IMR-90 (cell line): Measurements from ENCODE around the gene THBS1. TPM values are rescaled to one million over a fixed set of nuclear protein-coding genes. Genes with fewer than 3 reads are reported as not detected.

Experiments used
- ATAC-seq: fragments of 200-7000 bp; cut with Tn5 transposase; 2 replicates; pipeline ENCODE4 v1.9.1; 2020; ENCODE audit warnings: low read depth, mild to moderate bottlenecking, moderate library complexity
- BruUV-seq: library from RNA; stranded (reverse); fragments of 400-500 nt; replicated peaks from 2 replicates; lab custom pipeline; 2021; lab: Mats Ljungman, UMichigan
- CTCF ChIA-PET: fragments of 300-600 bp; formaldehyde crosslinking; extraction: SDS; loops from one replicate; lab custom pipeline; 2021; ENCODE audit warnings: antibody characterized with exemption; lab: Yijun Ruan, JAX
- POLR2A ChIA-PET: fragments of 300-600 bp; sonication (Branson Sonifier 250); formaldehyde crosslinking; loops from one replicate; lab custom pipeline; 2022; ENCODE audit warnings: antibody characterized with exemption; ENCODE audit not compliant: unreplicated experiment; lab: Charles Lee
- DNase-seq: peaks from one replicate; pipeline ENCODE4 v3.0.0; 2013
- H2AFZ ChIP-seq: replicated peaks from 2 replicates; pipeline ENCODE3; 2013; ENCODE audit warnings: low read length, mild to moderate bottlenecking; ENCODE audit not compliant: poor library complexity
- H2AK5ac ChIP-seq: 2 replicates; pipeline ENCODE4 v1.6.1; 2013; ENCODE audit warnings: low read depth, low read length, inconsistent platforms
- H2AK9ac ChIP-seq: replicated peaks from 2 replicates; pipeline ENCODE3; 2013; ENCODE audit warnings: mild to moderate bottlenecking, low read depth, low read length, moderate library complexity; ENCODE audit not compliant: poor library complexity
- H2BK120ac ChIP-seq: 2 replicates; pipeline ENCODE4 v1.6.1; 2013; ENCODE audit warnings: low read depth, low read length, inconsistent platforms
- H2BK15ac ChIP-seq: 3 replicates; pipeline ENCODE4 v1.6.1; 2013; ENCODE audit warnings: low read depth, low read length, inconsistent platforms
- H2BK20ac ChIP-seq: 2 replicates; pipeline ENCODE4 v1.6.1; 2013; ENCODE audit warnings: low read depth, mild to moderate bottlenecking, inconsistent platforms, low read length, moderate library complexity
- H2BK5ac ChIP-seq: 2 replicates; pipeline ENCODE4 v1.6.1; 2013; ENCODE audit warnings: mild to moderate bottlenecking, low read depth, low read length, inconsistent platforms; ENCODE audit not compliant: poor library complexity, severe bottlenecking
- H3K14ac ChIP-seq: replicated peaks from 2 replicates; pipeline ENCODE4 v1.6.1; 2013; ENCODE audit warnings: low read depth, low read length, inconsistent platforms
- H3K18ac ChIP-seq: 2 replicates; pipeline ENCODE4 v1.6.1; 2013; ENCODE audit warnings: low read depth, low read length, control low read depth
- H3K23ac ChIP-seq: 2 replicates; pipeline ENCODE4 v1.6.1; 2013; ENCODE audit warnings: low read depth, low read length, inconsistent platforms
- H3K27ac ChIP-seq: 2 replicates; pipeline ENCODE4 v1.5.1; 2013; ENCODE audit warnings: mild to moderate bottlenecking, control low read depth, low read length; ENCODE audit not compliant: insufficient read depth
- H3K27me3 ChIP-seq: 2 replicates; pipeline ENCODE4 v1.6.1; 2013; ENCODE audit warnings: low read length; ENCODE audit not compliant: control insufficient read depth, insufficient read depth
- H3K36me3 ChIP-seq: 2 replicates; pipeline ENCODE4 v1.6.1; 2013; ENCODE audit warnings: low read length, mixed read lengths; ENCODE audit not compliant: control insufficient read depth, insufficient read depth
- H3K4ac ChIP-seq: 2 replicates; pipeline ENCODE4 v1.6.1; 2013; ENCODE audit warnings: low read depth, low read length, inconsistent platforms
- H3K4me1 ChIP-seq: 2 replicates; pipeline ENCODE4 v1.6.1; 2013; ENCODE audit warnings: low read length, mixed read lengths; ENCODE audit not compliant: control insufficient read depth, insufficient read depth
- H3K4me2 ChIP-seq: 2 replicates; pipeline ENCODE4 v1.6.1; 2013; ENCODE audit warnings: low read depth, mild to moderate bottlenecking, control low read depth, low read length, moderate library complexity
- H3K4me3 ChIP-seq: 2 replicates; pipeline ENCODE4 v1.5.1; 2013; ENCODE audit warnings: low read depth, mild to moderate bottlenecking, control low read depth, low read length, moderate library complexity; ENCODE audit not compliant: insufficient read depth
- H3K56ac ChIP-seq: 2 replicates; pipeline ENCODE4 v1.6.1; 2013; ENCODE audit warnings: low read length, inconsistent platforms; ENCODE audit not compliant: insufficient read depth; ENCODE audit errors: extremely low read depth
- H3K79me1 ChIP-seq, 2 experiments: 2 replicates each; pipeline ENCODE4 v1.6.1; 2013; ENCODE audit warnings: low read length in 2 of 2, inconsistent platforms in 1 of 2, low read depth in 1 of 2
- H3K9ac ChIP-seq: 2 replicates; pipeline ENCODE4 v1.6.1; 2013; ENCODE audit warnings: low read depth, low read length, control low read depth
- H3K9me1 ChIP-seq: 2 replicates; pipeline ENCODE4 v1.6.1; 2013; ENCODE audit warnings: low read length, inconsistent platforms; ENCODE audit not compliant: insufficient read depth
- H3K9me3 ChIP-seq: 2 replicates; pipeline ENCODE4 v1.6.1; 2013; ENCODE audit warnings: low read length; ENCODE audit not compliant: control insufficient read depth, insufficient read depth
- H4K20me1 ChIP-seq: 2 replicates; pipeline ENCODE4 v1.6.1; 2013; ENCODE audit warnings: low read length, inconsistent platforms; ENCODE audit not compliant: insufficient read depth
- H4K5ac ChIP-seq: 2 replicates; pipeline ENCODE4 v1.6.1; 2013; ENCODE audit warnings: mild to moderate bottlenecking, low read depth, low read length, control low read depth
- H4K8ac ChIP-seq, 2 experiments: 2 replicates each; pipeline ENCODE4 v1.6.1; 2013; ENCODE audit warnings: low read depth in 2 of 2, low read length in 2 of 2, control low read depth in 1 of 2, inconsistent platforms in 1 of 2
- H4K91ac ChIP-seq: 2 replicates; pipeline ENCODE4 v1.6.1; 2013; ENCODE audit warnings: low read depth, low read length, inconsistent platforms; ENCODE audit not compliant: insufficient read depth
- CEBPB ChIP-seq: IDR thresholded peaks from 2 replicates; pipeline ENCODE4 v1.6.1; 2012; ENCODE audit warnings: low read depth, low read length, improper control_type of control experiment
- CTCF ChIP-seq: conservative IDR thresholded peaks from 2 replicates; pipeline ENCODE4 v1.5.1; 2012; ENCODE audit warnings: mild to moderate bottlenecking, low read depth, low read length, improper control_type of control experiment
- ELK1 ChIP-seq: fragments of 150-350 bp; IDR thresholded peaks from 2 replicates; pipeline ENCODE4 v1.6.1; 2016; ENCODE audit warnings: low read depth, mild to moderate bottlenecking, low read length, moderate library complexity, borderline replicate concordance
- FOS ChIP-seq: fragments of 150-350 bp; IDR thresholded peaks from 2 replicates; pipeline ENCODE4 v1.6.1; 2016; ENCODE audit warnings: low read depth, low read length
- NFE2L2 ChIP-seq: fragments of 150-350 bp; IDR thresholded peaks from 2 replicates; pipeline ENCODE4 v1.6.1; 2016; ENCODE audit warnings: low read depth, mild to moderate bottlenecking, low read length
- RAD21 ChIP-seq: IDR thresholded peaks from 2 replicates; pipeline ENCODE4 v1.6.1; 2012; ENCODE audit warnings: low read length, improper control_type of control experiment
- RCOR1 ChIP-seq: IDR thresholded peaks from 2 replicates; pipeline ENCODE4 v1.6.1; 2012; ENCODE audit warnings: mild to moderate bottlenecking, low read length, improper control_type of control experiment; ENCODE audit not compliant: insufficient replicate concordance
- SMC3 ChIP-seq: fragments of 150-350 bp; IDR thresholded peaks from 2 replicates; pipeline ENCODE4 v1.6.1; 2016; ENCODE audit warnings: low read depth, mild to moderate bottlenecking, antibody characterized with exemption, low read length, moderate library complexity
- WGBS, 2 experiments: methylation state at CpG; one replicate each; pipeline versions ENCODE4 v1.1.5 to v1.1.7; 2013; ENCODE audit warnings: missing lambda C conversion rate in 2 of 2; ENCODE audit not compliant: insufficient read length in 1 of 2; ENCODE audit errors: extremely low coverage in 2 of 2; 5-methylcytosine and 5-hydroxymethylcytosine counted together
- dilution Hi-C: fragments of 300-500 bp; cut with HindIII; formaldehyde crosslinking; loops from one replicate; pipeline ENCODE4 v1.14.3; 2018; ENCODE audit warnings: low sequenced_read_pairs; ENCODE audit not compliant: unreplicated experiment
- in situ Hi-C: fragments of 300-500 bp; cut with MboI; formaldehyde crosslinking; loops from 3 replicates; pipeline ENCODE4 v1.14.3; 2019; ENCODE audit warnings: low sequenced_read_pairs, inconsistent platforms, mixed read lengths
- intact Hi-C: fragments of 100-400 bp; cut with micrococcal nuclease; formaldehyde crosslinking; loops from 2 replicates; pipeline ENCODE4 v1.10.0; 2022
- polyA plus RNA-seq, 3 experiments: library from polyadenylated mRNA; depleted of rRNA; stranded (reverse); fragments of >200 nt; gene quantifications; 2 replicates each; pipeline ENCODE4 v1.2.3, GENCODE V29; 2012; ENCODE audit warnings: low replicate concordance in 1 of 3
- total RNA-seq: library from RNA; depleted of rRNA; stranded (reverse); fragments of >200 nt; gene quantifications from 2 replicates; pipeline ENCODE4 v1.2.3, GENCODE V29; 2012

The THBS1 gene
- total and polyA plus RNA-seq, 2 of the 4 experiments (the other 2 are of a cell fraction): 1,562 to 4,071 TPM

DNA sequence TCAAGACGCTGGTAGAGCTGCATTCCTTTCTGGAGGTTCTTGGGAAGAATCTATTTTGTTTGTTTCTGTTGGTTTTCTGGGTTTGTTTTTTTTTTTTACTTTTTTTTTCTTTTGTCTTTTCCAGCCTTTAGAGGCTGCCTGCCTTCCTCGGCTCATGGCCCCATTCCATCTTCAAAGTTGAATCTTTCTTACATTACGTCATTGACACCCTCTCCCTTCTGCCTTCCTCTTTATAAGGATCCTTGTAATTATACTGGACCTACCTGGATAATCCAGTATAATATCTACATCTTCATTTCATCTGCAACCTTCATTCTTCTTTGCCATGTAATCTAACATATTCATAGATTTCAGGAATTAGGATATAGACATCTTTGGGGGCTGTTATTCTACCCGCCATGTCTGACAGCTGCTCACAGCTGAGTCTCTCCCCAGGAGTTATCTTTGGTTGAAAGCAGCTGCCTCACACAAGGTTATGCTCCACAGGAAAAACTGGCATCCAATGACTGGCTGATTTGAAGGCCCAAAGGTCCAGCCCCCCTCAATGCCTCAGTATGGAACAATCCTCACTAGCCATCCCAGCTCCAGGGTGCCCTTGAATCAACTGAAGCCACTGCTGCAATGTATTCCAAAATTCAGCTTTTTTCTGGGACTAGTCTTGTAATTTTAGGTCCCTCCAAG is 38.4 kb upstream of the THBS1 start:
- no peak for ATAC-seq
- in situ Hi-C loops (no loop called here), dilution Hi-C loops (no loop called here), intact Hi-C loops (no loop called here)
- no peak overlapping the region for H3K4ac ChIP-seq
- H3K27ac ChIP-seq: no peak overlapping the region
- no peaks in the 10 kb centered on the region for H3K36me3 ChIP-seq
- CTCF ChIA-PET: interaction anchor here (0.7 kb wide), 1 partner anchor 66 kb away, joined by 4 read pairs; no protein-coding TSS in a partner anchor
- no peak overlapping the region for H3K56ac ChIP-seq
- no TSS peak for BruUV-seq
- no peaks in the 10 kb centered on the region for H3K4me1 ChIP-seq
- no peak overlapping the region for H4K8ac ChIP-seq
- H2AK9ac ChIP-seq: no peak overlapping the region
- H3K79me1 ChIP-seq: no peaks in the 10 kb centered on the region
- no peak overlapping the region for H4K91ac ChIP-seq
- H3K9me1 ChIP-seq: no peaks in the 10 kb centered on the region
- no CpG with 5 or more reads among the region's 4 CpGs for WGBS, 2 experiments
- no peak overlapping the region for H2BK15ac ChIP-seq
- H3K4me3 ChIP-seq: no peak overlapping the region
- H2AK5ac ChIP-seq: no peak overlapping the region
- H2BK20ac ChIP-seq: no peak overlapping the region
- no peak overlapping the region for H3K14ac ChIP-seq
- H3K4me2 ChIP-seq: no peak overlapping the region
- H4K20me1 ChIP-seq: no peaks in the 10 kb centered on the region
- no peak overlapping the region for H2BK120ac ChIP-seq
- no peak overlapping the region for H2BK5ac ChIP-seq
- no peak overlapping the region for H3K18ac ChIP-seq
- H3K9me3 ChIP-seq: peaks cover 2% of the 10 kb centered on the region
- no peak overlapping the region for H4K5ac ChIP-seq
- no peak for TF ChIP-seq RAD21
- TF ChIP-seq FOS: no peak
- TF ChIP-seq SMC3: no peak
- no peak for TF ChIP-seq RCOR1
- no peak for TF ChIP-seq ELK1
- TF ChIP-seq NFE2L2: no peak
- no peak for TF ChIP-seq CTCF
- TF ChIP-seq CEBPB: no peak
- no peak for DNase-seq
- no peak overlapping the region for H3K23ac ChIP-seq
- POLR2A ChIA-PET: no interaction called here
- H3K27me3 ChIP-seq: no peaks in the 10 kb centered on the region
- no peak overlapping the region for H3K9ac ChIP-seq
- no peak overlapping the region for H2AFZ ChIP-seq
